HPDE6-E6E7 (cell line): ENCODE measurements around the gene KANSL2.
"Not testable (repeated sequence)": the region's sequence is repeated elsewhere in the genome, so short reads cannot be mapped to it uniquely, and the experiment has no call there.

Experiments used
- DNase-seq: peaks from one replicate; pipeline ENCODE4 v3.0.0; 2011; ENCODE audit warnings: missing footprints; ENCODE audit errors: extremely low spot score

The KANSL2 gene

GRCh38 chr12:48681710-48682532 is at the start of gene KANSL2:
Gene KANSL2 (minus strand): TSS chr12:48682238. CDS start chr12:48681632, 606 bp downstream.
- DNase-seq: peak; percentile 99

- no peak for DNase-seq
These were observed 46.8 kb upstream of the KANSL2 start for GRCh38 chr12:48728807-48729206.

GRCh38 chr12:48720737-48721136 is 38.7 kb upstream of the KANSL2 start:
- not testable (repeated sequence) for DNase-seq

- DNase-seq: not testable (repeated sequence)
These were observed 38.1 kb upstream of the KANSL2 start for GRCh38 chr12:48720171-48720570.

GRCh38 chr12:48719002-48719401 is 37.0 kb upstream of the KANSL2 start:
- DNase-seq: not testable (repeated sequence)

- no peak for DNase-seq
These were observed 35.2 kb upstream of the KANSL2 start for GRCh38 chr12:48717252-48717695.

- peak; percentile 100 for DNase-seq
These were observed 34.6 kb upstream of the KANSL2 start, which contains the start of gene CCNT1 for GRCh38 chr12:48716493-48717251. Gene CCNT1 (minus strand): TSS chr12:48716707. CDS start chr12:48716675, 32 bp downstream.

GRCh38 chr12:48716168-48716492 is 34.1 kb upstream of the KANSL2 start:
- no peak for DNase-seq

GRCh38 chr12:48712209-48712608 is 30.2 kb upstream of the KANSL2 start:
- no peak for DNase-seq

- not testable (repeated sequence) for DNase-seq
These were observed 16.8 kb upstream of the KANSL2 start for GRCh38 chr12:48698822-48699221.

- DNase-seq: no peak
These were observed 14.6 kb upstream of the KANSL2 start for GRCh38 chr12:48696626-48697025.

- DNase-seq: no peak
These were observed 13.8 kb upstream of the KANSL2 start for GRCh38 chr12:48695859-48696258.

- no peak for DNase-seq
These were observed 12.0 kb upstream of the KANSL2 start for GRCh38 chr12:48694038-48694437.

GRCh38 chr12:48693572-48693971 is 11.5 kb upstream of the KANSL2 start:
- DNase-seq: no peak

GRCh38 chr12:48691826-48692487 is 9.9 kb upstream of the KANSL2 start:
- DNase-seq: no peak

- DNase-seq: no peak
These were observed 9.0 kb upstream of the KANSL2 start for GRCh38 chr12:48690990-48691389.

- no peak for DNase-seq
These were observed 8.4 kb upstream of the KANSL2 start for GRCh38 chr12:48690436-48690835.

- no peak for DNase-seq
These were observed 6.8 kb upstream of the KANSL2 start for GRCh38 chr12:48688836-48689235.

GRCh38 chr12:48687592-48687991 is 5.6 kb upstream of the KANSL2 start:
- DNase-seq: no peak

- DNase-seq: no peak
These were observed 4.7 kb upstream of the KANSL2 start for GRCh38 chr12:48686615-48687334.

GRCh38 chr12:48686037-48686595 is 4.1 kb upstream of the KANSL2 start:
- no peak for DNase-seq
